HG02571 (cell line): ENCODE measurements around the gene MXRA7.
A peak's percentile ranks its signal among the peaks of the same experiment; 100 is the strongest.
"Not testable (repeated sequence)": the region's sequence is repeated elsewhere in the genome, so short reads cannot be mapped to it uniquely, and the experiment has no call there.

ENCODE experiments used
- ATAC-seq: cut with Tn5 transposase; IDR thresholded peaks from one replicate; pipeline ENCODE4 v1.9.1; 2021; ENCODE audit warnings: mild to moderate bottlenecking, moderate library complexity; ENCODE audit not compliant: unreplicated experiment

The MXRA7 gene

GRCh38 chr17:76735586-76736348, 25.0 kb upstream of the MXRA7 start:
- no peak for ATAC-seq

- no peak for ATAC-seq
Observed at GRCh38 chr17:76735006-76735405, 24.2 kb upstream of the MXRA7 start.

- ATAC-seq: no peak
Observed at GRCh38 chr17:76734080-76734840, 23.5 kb upstream of the MXRA7 start.

- no peak for ATAC-seq
Observed at GRCh38 chr17:76733618-76733957, 22.8 kb upstream of the MXRA7 start.

GRCh38 chr17:76732734-76733617, 22.2 kb upstream of the MXRA7 start:
- no peak for ATAC-seq

- ATAC-seq: not testable (repeated sequence)
Observed at GRCh38 chr17:76731800-76732733, 21.3 kb upstream of the MXRA7 start.

DNA sequence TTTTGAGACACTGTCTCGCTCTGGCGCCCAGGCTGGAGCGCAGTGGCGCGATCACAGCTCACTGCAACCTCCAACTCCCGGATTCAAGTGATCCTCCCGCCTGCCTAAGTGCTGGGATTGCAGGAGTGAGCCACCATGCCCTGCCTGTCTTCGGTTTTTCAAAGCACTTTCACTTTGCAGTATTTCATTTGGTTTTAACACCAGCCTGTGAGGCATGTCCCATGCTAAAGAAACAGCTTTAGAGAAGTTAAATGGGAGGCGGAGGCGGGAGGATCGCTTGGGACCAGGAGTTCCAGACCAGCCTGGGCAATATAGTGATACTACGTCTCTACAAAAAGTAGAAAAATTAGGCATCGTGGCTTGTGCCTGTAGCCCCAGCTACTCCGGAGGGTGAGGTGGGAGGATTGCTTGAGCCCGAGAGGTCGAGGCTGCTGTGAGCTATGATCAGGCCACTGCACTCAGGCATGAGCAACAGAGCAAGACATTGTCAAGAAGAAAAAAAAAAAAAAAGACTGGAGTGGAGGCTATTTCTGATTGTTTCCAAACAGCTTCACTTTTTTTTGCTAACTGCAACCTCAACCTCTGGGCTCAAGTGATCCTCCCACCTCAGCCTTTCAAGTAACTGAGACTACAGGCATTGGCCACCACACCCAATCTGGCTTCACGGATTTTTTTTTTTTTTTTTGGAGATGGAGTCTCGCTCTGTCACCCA, 17.1 kb upstream of the MXRA7 start:
- no peak for ATAC-seq

DNA sequence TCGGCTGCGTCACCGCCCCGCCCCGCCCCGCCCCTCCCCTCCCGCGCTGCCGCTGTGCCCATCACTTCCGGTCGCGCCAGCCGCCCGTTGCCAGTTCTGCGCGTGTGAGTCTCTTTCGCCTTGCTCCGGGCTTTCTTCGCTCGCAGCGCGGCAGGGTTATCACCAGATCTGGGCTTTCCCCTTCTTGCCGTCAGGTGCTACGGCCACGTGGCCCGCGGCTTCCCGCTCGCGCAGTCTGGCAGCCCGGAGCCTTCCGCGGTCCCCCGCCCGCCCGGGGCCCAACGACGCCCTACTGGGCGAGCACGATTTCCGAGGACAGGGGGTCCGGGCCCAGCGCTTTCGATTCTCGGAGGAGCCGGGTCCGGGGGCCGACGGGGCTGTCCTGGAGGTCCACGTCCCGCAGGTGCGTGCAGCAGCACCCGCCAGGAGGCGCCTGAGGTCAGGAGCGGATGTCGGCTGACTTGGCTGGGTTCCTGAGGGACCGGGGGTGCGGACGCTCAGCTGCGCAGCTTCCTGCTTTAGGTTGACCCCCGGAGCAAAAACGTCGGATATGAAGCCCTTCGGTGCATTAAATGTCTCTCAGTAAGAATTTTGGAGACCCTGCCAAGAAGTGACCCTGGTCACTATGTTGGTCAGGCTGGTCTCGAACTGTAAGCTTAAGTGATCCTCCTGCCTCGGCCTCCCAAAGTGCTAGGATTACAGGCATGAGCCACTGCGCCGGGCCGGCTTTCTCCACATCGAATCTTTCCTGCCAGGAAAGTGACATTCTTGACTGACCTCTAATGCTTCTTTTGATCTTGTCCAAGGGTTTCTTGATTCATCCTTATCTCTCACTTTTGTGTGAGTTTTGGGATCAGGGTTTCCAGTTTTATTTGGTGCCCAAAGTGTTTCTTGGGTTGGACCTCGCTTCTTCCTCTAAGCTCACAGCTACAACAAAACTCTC, 16.3 kb upstream of the MXRA7 start, which contains the start of gene METTL23:
Gene METTL23, plus strand, starts transcription at position 64 of the 943 bp plus-strand sequence. CDS start 2,872 bp downstream, outside the sequence.
- ATAC-seq: peak; percentile 45

GRCh38 chr17:76726231-76726775, 15.5 kb upstream of the MXRA7 start, which contains the start of gene JMJD6:
Gene JMJD6, minus strand, starts transcription at chr17:76726606. Its CDS starts 131 bp downstream, at chr17:76726475.
- ATAC-seq: peak; percentile 81

- peak; percentile 8 for ATAC-seq
Observed at GRCh38 chr17:76725580-76726230, 14.9 kb upstream of the MXRA7 start.

GRCh38 chr17:76723812-76724211, 13.0 kb upstream of the MXRA7 start:
- no peak for ATAC-seq

DNA sequence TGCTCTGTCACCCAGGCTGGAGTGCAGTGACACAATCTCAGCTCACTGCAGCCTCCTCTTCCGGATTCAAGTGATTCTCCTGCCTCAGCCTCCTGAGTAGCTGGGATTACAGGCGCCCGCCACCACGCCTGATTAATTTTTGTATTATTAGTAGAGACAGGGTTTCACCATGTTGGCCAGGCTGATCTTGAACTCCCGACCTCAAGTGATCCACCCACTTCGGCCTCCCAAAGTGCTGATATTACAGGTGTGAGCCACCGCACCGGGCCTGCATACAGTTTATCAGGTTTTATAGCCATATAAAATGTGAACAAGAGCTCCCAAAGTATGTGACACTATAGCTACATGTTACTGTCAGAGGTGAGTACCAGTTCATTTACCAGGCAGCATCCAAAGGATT, 12.2 kb upstream of the MXRA7 start:
- not testable (repeated sequence) for ATAC-seq

DNA sequence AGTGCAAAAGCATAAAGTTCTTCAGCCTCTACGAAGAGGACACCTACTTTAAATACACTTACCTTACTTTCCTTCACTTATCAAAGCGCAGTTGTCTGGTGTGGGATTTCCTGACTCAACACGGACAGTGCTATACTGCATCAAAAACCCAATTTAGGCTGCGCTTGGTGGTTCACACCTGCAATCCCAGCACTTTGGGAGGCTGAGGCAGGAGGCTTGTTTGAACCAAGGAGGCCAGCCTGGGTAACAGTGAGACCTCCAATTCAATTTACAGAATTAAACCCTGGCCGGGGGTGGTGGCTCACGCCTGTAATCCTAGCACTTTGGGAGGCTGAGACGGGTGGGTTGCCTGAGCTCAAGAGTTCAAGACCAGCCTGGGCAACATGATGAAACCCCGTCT, 11.5 kb upstream of the MXRA7 start:
- no peak for ATAC-seq

- no peak for ATAC-seq
Observed at GRCh38 chr17:76721463-76721862, 10.7 kb upstream of the MXRA7 start.

- ATAC-seq: no peak
Observed at GRCh38 chr17:76720941-76721340, 10.2 kb upstream of the MXRA7 start.

DNA sequence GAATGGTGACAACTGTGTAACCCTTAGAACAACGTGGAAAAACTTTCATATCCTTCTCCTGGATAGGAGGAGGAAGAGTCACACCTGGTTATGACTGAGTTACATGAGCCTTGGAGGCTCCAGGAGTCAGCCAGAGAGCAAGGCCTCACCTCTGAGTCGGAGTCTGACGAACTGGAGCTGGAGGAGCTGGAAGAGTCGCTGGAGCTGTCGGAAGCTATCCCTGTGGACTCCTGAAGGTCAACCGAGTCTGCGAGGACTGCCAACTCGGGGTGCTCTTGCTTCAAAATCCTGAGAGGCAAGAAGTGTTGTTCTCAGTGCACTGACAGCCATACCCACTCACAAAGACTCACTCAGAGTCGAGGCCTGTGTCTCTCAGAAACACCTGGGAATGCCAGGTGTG, 9.4 kb upstream of the MXRA7 start:
- no peak for ATAC-seq

DNA sequence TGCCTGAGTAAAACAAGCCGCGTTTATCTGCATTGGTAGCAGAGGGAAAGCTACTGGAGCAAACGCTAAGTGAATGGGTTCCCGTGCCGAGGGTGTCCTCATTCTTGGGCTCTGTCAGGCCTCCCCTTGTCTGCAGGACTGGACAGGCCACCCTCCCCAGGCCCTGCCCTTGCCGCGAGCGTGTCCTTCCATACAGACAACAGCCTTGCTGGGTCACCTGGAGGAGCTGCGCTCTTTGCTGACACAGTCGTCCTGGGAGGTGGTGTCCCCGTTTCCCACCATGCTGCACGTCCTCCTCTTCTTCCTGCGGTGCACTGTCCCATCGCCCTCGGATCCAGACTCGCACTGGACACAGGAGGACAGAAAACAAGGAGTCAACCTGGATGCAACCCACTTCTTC, 7.8 kb upstream of the MXRA7 start:
- ATAC-seq: no peak

- no peak for ATAC-seq
Observed at GRCh38 chr17:76716839-76717215, 6.1 kb upstream of the MXRA7 start.
